HG03432 (cell line): ENCODE data around the gene FABP3.

Source experiments
- ATAC-seq: cut with Tn5 transposase; IDR thresholded peaks from one replicate; pipeline ENCODE4 v1.9.1; 2021; ENCODE audit warnings: mild to moderate bottlenecking, moderate library complexity; ENCODE audit not compliant: unreplicated experiment

FABP3 gene

DNA sequence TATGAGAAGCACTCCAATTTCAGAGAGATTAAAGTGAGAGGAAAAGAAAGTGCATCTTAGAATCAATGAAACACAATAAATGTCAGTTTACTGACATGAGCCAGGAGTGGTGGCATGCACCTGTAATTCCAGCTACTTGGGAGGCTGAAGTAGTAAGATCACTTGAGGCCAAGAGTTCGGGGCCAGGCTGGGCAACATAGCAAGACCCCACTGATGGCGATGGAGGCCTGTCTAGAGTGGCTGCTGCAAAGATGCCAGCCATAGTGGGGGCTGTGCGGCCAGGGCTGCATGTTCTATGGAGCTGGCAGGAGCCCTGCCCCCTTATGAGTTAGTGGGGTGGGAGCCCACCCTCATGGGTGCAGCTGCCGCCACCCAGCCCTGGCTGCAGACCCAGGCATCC is 48.8 kb downstream of the FABP3 start:
- no peak for ATAC-seq

DNA sequence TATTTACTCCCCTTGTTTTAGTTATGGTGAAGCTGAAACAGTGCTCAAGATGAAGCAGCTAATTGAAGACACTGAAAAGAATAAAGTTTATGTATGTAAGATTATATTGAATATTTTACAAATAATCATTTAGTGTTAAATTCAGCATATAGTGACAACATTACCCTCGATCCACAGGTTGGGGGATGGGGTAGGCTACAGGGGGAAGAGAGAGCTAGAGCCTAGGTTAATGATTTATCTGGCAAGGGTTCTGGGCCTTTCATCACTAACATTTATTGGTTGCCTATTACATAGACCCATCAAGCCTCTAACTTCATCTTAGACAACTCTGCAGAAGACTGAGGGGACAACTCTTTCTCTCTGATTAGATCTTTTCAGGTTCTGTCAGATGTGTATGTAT is 54.7 kb downstream of the FABP3 start:
- no peak for ATAC-seq

DNA sequence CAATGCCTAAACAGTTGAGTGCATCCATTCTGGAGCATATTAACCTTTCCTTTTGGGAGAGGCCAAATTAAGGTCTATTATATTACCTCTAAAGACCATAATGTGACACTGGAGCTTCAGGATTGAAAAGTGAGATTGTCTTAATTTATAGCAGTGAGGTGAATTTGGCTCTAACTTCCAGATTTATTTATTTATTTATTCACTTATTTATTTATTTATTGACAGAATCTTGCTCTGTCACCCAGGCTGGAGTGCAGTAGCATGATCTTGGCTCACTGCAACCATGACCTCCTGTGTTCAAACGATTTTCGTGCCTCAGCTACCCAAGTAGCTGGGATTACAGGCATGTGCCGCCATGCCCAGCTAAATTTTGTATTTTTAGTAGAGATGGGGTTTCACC is 57.0 kb downstream of the FABP3 start:
- no peak for ATAC-seq
